Neural progenitor cell (in vitro differentiated cells): ENCODE results near the gene ADGRV1.

ENCODE experiments used
- CTCF ChIP-seq: fragments of 200-600 bp; sonication (generic); IDR thresholded peaks from 2 replicates; pipeline ENCODE4 v1.5.1; 2017; ENCODE audit warnings: antibody characterized with exemption, mild to moderate bottlenecking
- EZH2 ChIP-seq: fragments of 200-600 bp; sonication (generic); IDR thresholded peaks from 2 replicates; pipeline ENCODE4 v1.6.1; 2017; ENCODE audit warnings: antibody characterized with exemption, mild to moderate bottlenecking, moderate library complexity
- EZH2phosphoT487 ChIP-seq: fragments of 200-600 bp; sonication (generic); IDR thresholded peaks from 2 replicates; pipeline ENCODE4 v1.6.1; 2017; ENCODE audit warnings: antibody characterized with exemption

- TF ChIP-seq CTCF (no peak), EZH2 (no peak), EZH2phosphoT487 (no peak)
Observed at GRCh38 chr5:90555666-90556065, 2.9 kb upstream of the ADGRV1 start.
